Activated T-helper 1 cell treated with anti-CD3 and anti-CD28 coated beads, Interleukin-12 subunit alpha, Interleukin-12 subunit beta, Interleukin-2, Interleukin-4 antibody, amounts not matched to agents 30 ng/mL and 10 ng/mL and 1 ng/mL, durations not matched to agents 14 hours and 24 hours and 36 hours (primary cell): Measurements from ENCODE around the gene CRIP1. TPM values are rescaled to one million over a fixed set of nuclear protein-coding genes. Genes with fewer than 3 reads are reported as not detected.
A peak's percentile ranks its signal among the peaks of the same experiment; 100 is the strongest.

Experiments
- DNase-seq: peaks from one replicate; pipeline ENCODE4 v3.0.0; 2021; ENCODE audit warnings: low spot score
- H3K27ac Mint-ChIP-seq: one replicate; pipeline ENCODE4 v1.8.0; 2021; ENCODE audit warnings: mild to moderate bottlenecking, mixed read lengths
- H3K27me3 Mint-ChIP-seq: one replicate; pipeline ENCODE4 v1.8.0; 2022; ENCODE audit warnings: mild to moderate bottlenecking, moderate library complexity, mixed read lengths; ENCODE audit not compliant: insufficient read depth
- H3K36me3 Mint-ChIP-seq: one replicate; pipeline ENCODE4 v1.8.0; 2021; ENCODE audit warnings: low read depth, mixed read lengths
- H3K4me1 Mint-ChIP-seq: one replicate; pipeline ENCODE4 v1.8.0; 2021; ENCODE audit warnings: low read depth, mixed read lengths
- H3K4me3 Mint-ChIP-seq: one replicate; pipeline ENCODE4 v1.8.0; 2021; ENCODE audit warnings: mild to moderate bottlenecking, moderate library complexity, mixed read lengths
- H3K9me3 Mint-ChIP-seq: one replicate; pipeline ENCODE4 v1.8.0; 2021; ENCODE audit warnings: mixed read lengths
- intact Hi-C: fragments of 100-400 bp; cut with micrococcal nuclease; formaldehyde crosslinking; loops from one replicate; pipeline ENCODE4 v1.15.1; 2024
- total RNA-seq: library from RNA; stranded (reverse); gene quantifications from 2 replicates; pipeline ENCODE4 v1.2.3, GENCODE V29; 2022

Gene CRIP1
- total RNA-seq, 1 donor from 2014 or later, result 103 TPM

GRCh38 chr14:105508069-105508468, 21.4 kb downstream of the CRIP1 start:
- no peaks in the 10 kb centered on the region for H3K9me3 Mint-ChIP-seq
- peaks cover 21% of the 10 kb centered on the region for H3K27me3 Mint-ChIP-seq
- H3K4me1 Mint-ChIP-seq, result peaks cover 7% of the 10 kb centered on the region
- H3K27ac Mint-ChIP-seq, result no peak overlapping the region
- intact Hi-C loops, result no loop called here
- no peaks in the 10 kb centered on the region for H3K36me3 Mint-ChIP-seq
- H3K4me3 Mint-ChIP-seq, result no peak overlapping the region
- DNase-seq, result no peak

- Mint-ChIP-seq H3K4me1 (peaks cover 7% of the 10 kb centered on the region), H3K36me3 (no peaks in the 10 kb centered on the region), H3K4me3 (no peak overlapping the region), H3K27me3 (peaks cover 21% of the 10 kb centered on the region), H3K27ac (no peak overlapping the region), H3K9me3 (no peaks in the 10 kb centered on the region)
- intact Hi-C loops, result no loop called here
- DNase-seq, result no peak
Observed at GRCh38 chr14:105508601-105509000, 21.9 kb downstream of the CRIP1 start.

GRCh38 chr14:105517096-105517495, 30.4 kb downstream of the CRIP1 start:
- H3K36me3 Mint-ChIP-seq, result peaks cover 2% of the 10 kb centered on the region
- no peak overlapping the region for H3K27ac Mint-ChIP-seq
- peaks cover 3% of the 10 kb centered on the region for H3K9me3 Mint-ChIP-seq
- no peaks in the 10 kb centered on the region for H3K4me1 Mint-ChIP-seq
- no peak overlapping the region for H3K4me3 Mint-ChIP-seq
- no peak for DNase-seq
- intact Hi-C loops, result no loop called here
- H3K27me3 Mint-ChIP-seq, result peaks cover 21% of the 10 kb centered on the region

GRCh38 chr14:105519946-105520698, 33.4 kb downstream of the CRIP1 start:
- intact Hi-C loops, result loop anchor here (10.0 kb wide), 1 partner anchor 315 kb away; no protein-coding TSS in a partner anchor
- H3K27me3 Mint-ChIP-seq, result peaks cover 28% of the 10 kb centered on the region
- H3K4me3 Mint-ChIP-seq, result no peak overlapping the region
- no peaks in the 10 kb centered on the region for H3K4me1 Mint-ChIP-seq
- H3K9me3 Mint-ChIP-seq, result no peaks in the 10 kb centered on the region
- no peak overlapping the region for H3K27ac Mint-ChIP-seq
- no peak for DNase-seq
- no peaks in the 10 kb centered on the region for H3K36me3 Mint-ChIP-seq

DNA sequence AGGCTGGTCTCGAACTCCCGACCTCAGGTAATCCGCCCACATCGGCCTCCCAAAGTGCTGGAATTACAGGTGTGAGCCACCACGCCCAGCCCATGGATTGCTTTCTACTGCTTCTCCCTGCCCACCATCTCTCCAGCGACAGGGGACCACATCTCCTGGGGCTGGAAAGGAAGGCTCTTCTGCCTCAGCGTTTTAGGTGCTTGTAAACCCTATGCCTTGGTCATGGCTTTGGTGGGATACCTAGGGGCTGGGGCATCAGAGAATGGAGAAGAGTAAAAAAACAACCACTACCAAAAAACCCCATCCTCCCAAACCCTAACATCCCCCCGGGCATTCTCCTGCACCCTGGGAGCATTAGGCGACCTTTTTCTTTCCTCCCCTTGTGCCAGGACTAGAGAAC, 38.6 kb downstream of the CRIP1 start:
- Mint-ChIP-seq H3K9me3 (no peaks in the 10 kb centered on the region), H3K27me3 (peaks cover 30% of the 10 kb centered on the region), H3K4me1 (no peaks in the 10 kb centered on the region), H3K36me3 (no peaks in the 10 kb centered on the region), H3K27ac (no peak overlapping the region), H3K4me3 (peak overlapping the region; percentile 70)
- no peak for DNase-seq
- intact Hi-C loops, result loop anchor here (10.0 kb wide), 1 partner anchor 321 kb away; no protein-coding TSS in a partner anchor

DNA sequence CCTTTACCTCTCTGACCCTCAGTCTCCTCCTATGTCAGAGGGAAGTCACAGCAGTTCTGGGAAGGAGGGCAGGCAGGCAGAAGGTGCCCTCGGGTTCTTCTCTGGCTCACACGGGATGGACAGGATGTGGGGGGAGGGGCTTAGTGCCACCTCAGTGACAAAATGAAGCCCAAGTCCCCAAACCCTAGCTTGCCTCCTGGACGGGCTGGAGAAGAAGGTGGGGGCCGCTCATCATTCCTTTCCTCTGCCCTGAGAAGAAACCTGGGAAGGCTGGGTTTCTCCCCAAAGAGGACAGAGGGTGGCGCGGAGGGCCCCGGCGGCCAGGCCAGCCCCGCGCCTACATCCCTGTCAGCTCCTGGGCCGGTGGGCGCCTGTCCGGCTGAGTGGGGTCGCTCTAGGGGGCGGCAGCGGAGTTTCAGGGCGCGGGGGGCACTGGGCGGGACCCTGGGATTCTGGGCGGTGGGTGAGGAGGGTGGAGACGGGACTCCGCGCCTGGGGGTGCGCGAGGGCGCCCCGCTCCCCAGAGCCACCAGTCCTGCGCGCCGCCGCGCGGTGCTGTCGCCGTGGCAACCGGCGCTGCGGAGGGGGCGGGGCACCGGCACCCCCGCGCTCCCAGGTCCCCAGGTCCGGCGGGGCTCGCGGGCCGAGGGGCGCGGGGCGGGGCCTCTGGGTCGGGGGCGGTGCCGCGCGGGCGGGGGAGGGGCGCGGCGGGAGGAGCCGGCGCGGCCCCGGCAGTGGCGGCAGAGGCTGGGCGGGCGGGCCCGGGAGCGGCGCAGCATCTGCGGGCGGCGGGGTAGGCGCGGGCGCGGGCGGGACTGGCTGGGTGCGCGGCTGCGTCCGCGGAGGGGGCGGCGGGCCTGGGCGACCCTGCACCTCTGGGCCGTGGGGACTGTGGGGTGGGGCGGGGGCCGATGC, 39.4 kb downstream of the CRIP1 start, which contains the start of gene TMEM121:
TMEM121 (plus strand) TSS at position 723 of the 915 bp plus-strand sequence. CDS start 2,252 bp downstream, outside the sequence.
- Mint-ChIP-seq H3K36me3 (no peaks in the 10 kb centered on the region), H3K4me3 (peak within 1 kb of the TSS; percentile 77), H3K27ac (peak within 1 kb of the TSS; percentile 55), H3K27me3 (peaks cover 28% of the 10 kb centered on the region), H3K4me1 (no peaks in the 10 kb centered on the region), H3K9me3 (no peaks in the 10 kb centered on the region)
- intact Hi-C loops, result loop anchor here (10.0 kb wide), 1 partner anchor 321 kb away; no protein-coding TSS in a partner anchor
- no peak for DNase-seq

DNA sequence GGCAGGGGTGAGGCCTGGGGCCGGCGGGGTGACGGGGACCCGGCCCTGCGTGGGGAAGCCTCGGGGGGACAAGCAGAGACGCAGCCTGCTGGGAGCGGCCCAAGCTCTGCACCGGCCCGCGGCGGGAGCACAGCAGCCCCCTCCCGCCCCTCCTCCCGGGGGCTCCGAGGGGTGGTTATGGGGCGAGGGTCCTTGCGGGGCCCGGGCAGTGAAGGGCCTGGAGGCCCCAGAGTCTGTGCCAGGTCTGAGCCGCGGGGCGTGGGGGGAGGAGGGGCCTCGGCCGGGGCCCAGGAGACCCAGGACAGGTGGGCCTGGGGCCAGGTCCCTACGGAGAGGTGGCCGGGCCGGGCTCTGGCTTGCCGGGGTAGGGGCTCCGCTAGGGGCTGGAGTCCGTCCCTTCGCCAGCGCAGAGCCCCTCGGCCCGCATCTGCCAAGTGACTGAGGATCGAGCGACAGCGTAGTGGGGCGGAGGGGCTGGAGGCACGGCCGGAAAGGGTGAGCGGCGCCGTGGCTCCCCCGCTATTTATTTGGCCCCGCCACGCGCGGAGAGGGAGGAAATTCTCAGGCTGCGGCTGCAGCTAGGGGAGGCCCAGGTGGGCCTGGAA, 40.2 kb downstream of the CRIP1 start:
- Mint-ChIP-seq H3K4me1 (no peaks in the 10 kb centered on the region), H3K27ac (peak overlapping the region; percentile 55), H3K27me3 (peaks cover 28% of the 10 kb centered on the region), H3K9me3 (no peaks in the 10 kb centered on the region), H3K36me3 (no peaks in the 10 kb centered on the region), H3K4me3 (peak overlapping the region; percentile 77)
- DNase-seq, result no peak
- intact Hi-C loops, result loop anchor here (10.0 kb wide), 1 partner anchor 322 kb away; no protein-coding TSS in a partner anchor

GRCh38 chr14:105527381-105527825, 40.7 kb downstream of the CRIP1 start:
- Mint-ChIP-seq H3K4me1 (no peaks in the 10 kb centered on the region), H3K36me3 (no peaks in the 10 kb centered on the region), H3K4me3 (peak overlapping the region; percentile 77), H3K27me3 (peaks cover 28% of the 10 kb centered on the region), H3K9me3 (no peaks in the 10 kb centered on the region), H3K27ac (peak overlapping the region; percentile 71)
- intact Hi-C loops, result loop anchor here (10.0 kb wide), 1 partner anchor 323 kb away; no protein-coding TSS in a partner anchor
- no peak for DNase-seq

DNA sequence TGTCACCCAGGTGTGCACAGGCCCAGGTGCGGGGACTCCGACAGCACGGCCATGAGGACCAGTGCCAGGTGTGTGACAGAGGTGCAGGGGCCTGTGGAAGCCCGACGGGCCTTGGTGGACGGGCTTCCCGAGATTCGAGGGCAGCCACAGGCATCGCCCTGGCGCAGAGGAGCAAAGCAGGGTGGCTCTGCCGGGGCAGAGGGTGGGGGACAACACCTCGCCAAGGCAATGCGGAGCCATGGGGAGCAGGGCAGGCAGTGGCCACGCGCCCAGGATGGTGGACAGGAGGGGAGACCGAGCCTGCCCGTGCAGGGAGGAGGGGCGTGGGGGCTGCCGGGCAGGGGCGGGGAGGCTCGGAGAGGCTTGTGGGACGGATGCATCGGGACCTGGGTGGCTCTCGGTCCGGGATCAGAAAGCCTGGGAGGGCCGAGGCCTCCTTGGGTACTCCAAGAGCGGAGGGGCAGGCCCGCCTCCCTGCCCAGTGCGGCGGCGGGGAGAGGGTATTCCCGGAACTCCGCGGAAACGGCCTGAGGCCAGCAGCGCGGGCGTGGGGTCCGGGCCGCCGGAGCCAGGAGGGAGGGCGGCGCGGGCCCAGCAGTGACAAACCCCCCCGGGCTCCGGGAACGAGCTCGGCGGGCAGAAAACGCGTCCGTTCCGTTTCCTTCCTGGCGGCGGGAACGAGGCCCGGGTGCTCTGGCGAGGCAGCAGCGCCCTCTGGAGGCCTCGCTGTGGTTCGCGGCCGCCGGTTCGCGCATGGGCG, 41.3 kb downstream of the CRIP1 start:
- DNase-seq, result peak; percentile 75
- H3K27me3 Mint-ChIP-seq, result peaks cover 28% of the 10 kb centered on the region
- H3K36me3 Mint-ChIP-seq, result no peaks in the 10 kb centered on the region
- H3K9me3 Mint-ChIP-seq, result no peaks in the 10 kb centered on the region
- peak overlapping the region; percentile 71 for H3K27ac Mint-ChIP-seq
- H3K4me1 Mint-ChIP-seq, result no peaks in the 10 kb centered on the region
- H3K4me3 Mint-ChIP-seq, result peak overlapping the region; percentile 77
- intact Hi-C loops, result loop anchor here (1.0 to 10.0 kb wide), 5 partner anchors 37 to 323 kb away; partner anchors contain the start of gene TEDC1

DNA sequence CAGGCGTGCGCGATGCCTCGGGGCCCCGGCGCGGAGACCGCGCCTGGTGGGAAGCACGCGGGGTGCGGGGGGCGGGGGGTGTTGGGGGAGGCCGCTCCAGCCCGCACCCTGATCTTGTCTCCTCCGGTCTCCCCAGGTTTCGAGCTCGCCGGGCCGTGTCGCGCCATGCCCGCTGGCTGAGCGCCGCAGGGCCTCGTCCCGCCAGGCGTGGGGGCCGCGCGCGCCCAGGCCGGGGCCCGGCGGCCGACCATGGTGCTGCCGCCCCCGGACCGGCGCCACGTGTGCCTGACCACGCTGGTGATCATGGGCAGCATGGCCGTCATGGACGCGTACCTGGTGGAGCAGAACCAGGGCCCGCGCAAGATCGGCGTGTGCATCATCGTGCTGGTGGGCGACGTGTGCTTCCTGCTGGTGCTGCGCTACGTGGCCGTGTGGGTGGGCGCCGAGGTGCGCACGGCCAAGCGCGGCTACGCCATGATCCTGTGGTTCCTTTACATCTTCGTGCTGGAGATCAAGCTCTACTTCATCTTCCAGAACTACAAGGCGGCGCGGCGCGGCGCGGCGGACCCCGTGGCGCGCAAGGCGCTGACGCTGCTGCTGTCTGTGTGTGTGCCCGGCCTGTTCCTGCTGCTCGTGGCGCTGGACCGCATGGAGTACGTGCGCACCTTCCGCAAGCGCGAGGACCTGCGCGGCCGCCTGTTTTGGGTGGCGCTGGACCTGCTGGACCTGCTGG, 42.1 kb downstream of the CRIP1 start:
- H3K36me3 Mint-ChIP-seq, result no peaks in the 10 kb centered on the region
- DNase-seq, result no peak
- peak overlapping the region; percentile 82 for H3K4me3 Mint-ChIP-seq
- intact Hi-C loops, result loop anchor here (1.0 to 10.0 kb wide), 5 partner anchors 37 to 324 kb away; partner anchors contain the start of gene TEDC1
- H3K4me1 Mint-ChIP-seq, result no peaks in the 10 kb centered on the region
- peaks cover 25% of the 10 kb centered on the region for H3K27me3 Mint-ChIP-seq
- H3K9me3 Mint-ChIP-seq, result no peaks in the 10 kb centered on the region
- H3K27ac Mint-ChIP-seq, result peak overlapping the region; percentile 72

GRCh38 chr14:105529319-105529568, 42.6 kb downstream of the CRIP1 start:
- H3K27ac Mint-ChIP-seq, result peak overlapping the region; percentile 72

More at GRCh38 chr14:105529319-105529568, 42.6 kb downstream of the CRIP1 start:
- H3K4me1 Mint-ChIP-seq, result no peaks in the 10 kb centered on the region
- intact Hi-C loops, result loop anchor here (2.0 to 10.0 kb wide), 2 partner anchors 48 to 324 kb away; no protein-coding TSS in a partner anchor
- H3K27me3 Mint-ChIP-seq, result peaks cover 25% of the 10 kb centered on the region
- DNase-seq, result no peak
- H3K9me3 Mint-ChIP-seq, result no peaks in the 10 kb centered on the region
- H3K36me3 Mint-ChIP-seq, result no peaks in the 10 kb centered on the region
- peak overlapping the region; percentile 82 for H3K4me3 Mint-ChIP-seq
